ENCODE measurements around the gene ZNF469.

DNA sequence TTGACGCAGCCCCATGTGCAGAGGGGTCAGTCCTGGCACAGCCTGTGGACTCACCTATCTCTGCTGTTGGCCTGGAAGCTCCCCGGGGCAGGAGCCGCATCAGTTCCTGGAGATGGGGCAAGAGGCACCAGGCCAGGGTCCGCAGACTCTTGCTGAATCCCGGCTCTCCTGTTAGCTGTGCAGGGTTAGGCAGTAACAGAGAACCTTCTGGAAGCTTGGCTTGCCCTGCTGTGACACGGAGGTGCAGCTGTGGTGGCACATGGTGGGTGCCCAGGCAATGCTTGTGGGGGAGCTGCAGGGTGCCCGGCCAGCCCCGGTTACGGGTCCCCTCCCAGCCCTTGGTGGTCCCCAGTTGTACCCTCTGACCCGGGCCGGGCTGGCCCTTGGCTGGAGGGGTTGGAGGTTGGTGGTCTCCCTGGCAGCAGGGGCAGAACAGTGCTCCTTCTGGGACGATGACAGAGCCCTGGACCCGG lies 26.0 kb upstream of the ZNF469 start:
- TF ChIP-seq, protein P1, sequence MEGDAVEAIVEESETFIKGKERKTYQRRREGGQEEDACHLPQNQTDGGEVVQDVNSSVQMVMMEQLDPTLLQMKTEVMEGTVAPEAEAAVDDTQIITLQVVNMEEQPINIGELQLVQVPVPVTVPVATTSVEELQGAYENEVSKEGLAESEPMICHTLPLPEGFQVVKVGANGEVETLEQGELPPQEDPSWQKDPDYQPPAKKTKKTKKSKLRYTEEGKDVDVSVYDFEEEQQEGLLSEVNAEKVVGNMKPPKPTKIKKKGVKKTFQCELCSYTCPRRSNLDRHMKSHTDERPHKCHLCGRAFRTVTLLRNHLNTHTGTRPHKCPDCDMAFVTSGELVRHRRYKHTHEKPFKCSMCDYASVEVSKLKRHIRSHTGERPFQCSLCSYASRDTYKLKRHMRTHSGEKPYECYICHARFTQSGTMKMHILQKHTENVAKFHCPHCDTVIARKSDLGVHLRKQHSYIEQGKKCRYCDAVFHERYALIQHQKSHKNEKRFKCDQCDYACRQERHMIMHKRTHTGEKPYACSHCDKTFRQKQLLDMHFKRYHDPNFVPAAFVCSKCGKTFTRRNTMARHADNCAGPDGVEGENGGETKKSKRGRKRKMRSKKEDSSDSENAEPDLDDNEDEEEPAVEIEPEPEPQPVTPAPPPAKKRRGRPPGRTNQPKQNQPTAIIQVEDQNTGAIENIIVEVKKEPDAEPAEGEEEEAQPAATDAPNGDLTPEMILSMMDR (IDR thresholded peaks at IDR 0.05): no peak
- TF ChIP-seq POLR2A (IDR thresholded peaks at IDR 0.05): no peak
- no peak for TF ChIP-seq POLR2AphosphoS5 (IDR thresholded peaks at IDR 0.05)
